Activated naive CD4-positive, alpha-beta T cell treated with anti-CD3 and anti-CD28 coated beads, Interleukin-2, amount 10 ng/mL, durations not matched to agents 7 days and 5 days (primary cell): ENCODE measurements around the gene THAP5.
A peak's percentile ranks its signal among the peaks of the same experiment; 100 is the strongest.

Source experiments
- CTCF ChIA-PET: fragments of 350-600 bp; sonication (Branson Sonifier 250); formaldehyde crosslinking; loops from one replicate; lab custom pipeline; 2021; ENCODE audit warnings: antibody characterized with exemption; lab: Charles Lee
- DNase-seq: peaks from one replicate; pipeline ENCODE4 v3.0.0-alpha.2; 2020
- H3K27ac Mint-ChIP-seq: one replicate; pipeline ENCODE4 v1.8.0; 2021; ENCODE audit warnings: mild to moderate bottlenecking, moderate library complexity, mixed read lengths
- H3K27me3 Mint-ChIP-seq: one replicate; pipeline ENCODE4 v1.8.0; 2021; ENCODE audit warnings: mild to moderate bottlenecking, mixed read lengths
- H3K36me3 Mint-ChIP-seq: one replicate; pipeline ENCODE4 v1.8.0; 2021; ENCODE audit warnings: mixed read lengths
- H3K4me1 Mint-ChIP-seq: one replicate; pipeline ENCODE4 v1.8.0; 2021; ENCODE audit warnings: mixed read lengths
- H3K4me3 Mint-ChIP-seq: one replicate; pipeline ENCODE4 v1.8.0; 2021; ENCODE audit warnings: mild to moderate bottlenecking, moderate library complexity, mixed read lengths
- H3K9me3 Mint-ChIP-seq: one replicate; pipeline ENCODE4 v1.8.0; 2021; ENCODE audit warnings: mixed read lengths

Gene THAP5, protein sequence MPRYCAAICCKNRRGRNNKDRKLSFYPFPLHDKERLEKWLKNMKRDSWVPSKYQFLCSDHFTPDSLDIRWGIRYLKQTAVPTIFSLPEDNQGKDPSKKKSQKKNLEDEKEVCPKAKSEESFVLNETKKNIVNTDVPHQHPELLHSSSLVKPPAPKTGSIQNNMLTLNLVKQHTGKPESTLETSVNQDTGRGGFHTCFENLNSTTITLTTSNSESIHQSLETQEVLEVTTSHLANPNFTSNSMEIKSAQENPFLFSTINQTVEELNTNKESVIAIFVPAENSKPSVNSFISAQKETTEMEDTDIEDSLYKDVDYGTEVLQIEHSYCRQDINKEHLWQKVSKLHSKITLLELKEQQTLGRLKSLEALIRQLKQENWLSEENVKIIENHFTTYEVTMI

GRCh38 chr7:108569381-108570145, at the start of gene THAP5, which contains the start of gene DNAJB9:
Gene THAP5, minus strand, starts transcription at chr7:108569706. Its CDS starts 137 bp downstream, at chr7:108569569.
Gene DNAJB9, plus strand, starts transcription at chr7:108569874. Its CDS starts 1,853 bp downstream, at chr7:108571727.
- peaks cover 4% of the 10 kb centered on the region for H3K27me3 Mint-ChIP-seq
- H3K27ac Mint-ChIP-seq = peak within 1 kb of the TSS; percentile 100
- peaks cover 2% of the 10 kb centered on the region for H3K9me3 Mint-ChIP-seq
- H3K36me3 Mint-ChIP-seq = peaks cover 43% of the 10 kb centered on the region
- H3K4me3 Mint-ChIP-seq = peak within 1 kb of the TSS; percentile 94
- CTCF ChIA-PET = no interaction called here
- DNase-seq = peak; percentile 100
- H3K4me1 Mint-ChIP-seq = peaks cover 53% of the 10 kb centered on the region

DNA sequence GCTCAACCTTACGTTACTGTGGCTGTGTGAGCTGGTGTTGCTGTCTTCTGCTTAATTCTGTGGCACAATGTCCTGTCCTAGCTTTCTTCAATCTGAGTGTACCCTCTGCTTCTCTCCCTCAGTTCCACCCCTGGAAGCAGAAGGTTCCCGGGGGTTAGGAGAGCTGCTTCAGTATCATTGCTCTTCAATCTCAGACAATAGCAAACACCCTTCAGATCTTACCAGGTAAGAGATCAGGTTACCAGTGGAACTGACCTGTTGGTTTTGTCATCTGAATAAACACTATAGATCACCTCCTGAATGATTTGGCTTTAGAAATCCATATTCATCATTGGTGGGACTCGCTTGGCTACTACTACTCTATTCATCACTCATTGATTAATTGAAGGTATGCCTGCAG, 48.5 kb upstream of the THAP5 start:
- no peak for DNase-seq
- CTCF ChIA-PET = no interaction called here
- peaks cover 7% of the 10 kb centered on the region for H3K27me3 Mint-ChIP-seq
- H3K4me3 Mint-ChIP-seq = no peak overlapping the region
- no peaks in the 10 kb centered on the region for H3K36me3 Mint-ChIP-seq
- no peaks in the 10 kb centered on the region for H3K4me1 Mint-ChIP-seq
- H3K9me3 Mint-ChIP-seq = no peaks in the 10 kb centered on the region
- no peak overlapping the region for H3K27ac Mint-ChIP-seq

DNA sequence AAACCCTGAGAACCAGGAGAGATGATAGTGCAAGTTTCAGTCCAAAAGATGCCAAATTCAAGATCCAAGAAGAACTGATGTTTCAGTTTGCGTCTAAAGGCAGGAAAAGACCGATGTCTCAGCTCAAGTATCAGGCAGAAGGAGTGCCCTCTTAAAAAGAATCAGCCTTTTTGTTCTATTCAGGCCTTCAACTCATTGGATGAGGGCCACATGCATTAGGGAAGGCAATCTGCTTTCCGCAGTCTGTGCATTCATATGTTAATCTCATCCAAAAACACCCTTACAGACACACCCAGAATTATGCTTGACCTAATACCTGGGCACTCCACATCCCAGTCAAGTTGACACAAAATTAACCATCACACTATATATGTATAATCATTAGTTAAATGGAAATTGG, 45.4 kb upstream of the THAP5 start:
- CTCF ChIA-PET = no interaction called here
- Mint-ChIP-seq H3K4me3 (no peak overlapping the region), H3K36me3 (no peaks in the 10 kb centered on the region), H3K4me1 (no peaks in the 10 kb centered on the region), H3K27me3 (peaks cover 13% of the 10 kb centered on the region), H3K27ac (no peak overlapping the region), H3K9me3 (no peaks in the 10 kb centered on the region)
- no peak for DNase-seq

DNA sequence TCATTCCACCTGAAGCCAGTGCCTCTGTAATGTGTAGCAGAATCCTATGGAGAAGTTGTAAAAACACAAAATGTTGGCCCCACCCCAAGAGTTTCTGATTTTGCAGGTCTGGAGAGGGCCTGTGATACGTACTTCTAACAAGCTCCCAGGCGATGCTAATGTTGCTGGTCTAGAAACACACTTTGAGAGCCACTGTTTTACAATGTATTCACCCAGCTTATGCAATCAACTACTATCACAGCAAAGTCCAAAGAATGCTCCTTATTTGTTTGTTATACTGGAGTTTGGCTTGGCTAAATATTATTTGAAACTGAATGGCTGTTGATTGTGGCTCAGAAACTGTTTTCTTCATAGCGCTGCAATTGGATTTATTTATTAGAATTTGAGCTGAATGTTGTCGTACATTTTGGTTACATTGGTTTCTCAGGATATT, 44.5 kb upstream of the THAP5 start:
- no peak overlapping the region for H3K4me3 Mint-ChIP-seq
- H3K9me3 Mint-ChIP-seq = no peaks in the 10 kb centered on the region
- DNase-seq = no peak
- peaks cover 13% of the 10 kb centered on the region for H3K27me3 Mint-ChIP-seq
- no peaks in the 10 kb centered on the region for H3K4me1 Mint-ChIP-seq
- CTCF ChIA-PET = no interaction called here
- no peak overlapping the region for H3K27ac Mint-ChIP-seq
- H3K36me3 Mint-ChIP-seq = no peaks in the 10 kb centered on the region

DNA sequence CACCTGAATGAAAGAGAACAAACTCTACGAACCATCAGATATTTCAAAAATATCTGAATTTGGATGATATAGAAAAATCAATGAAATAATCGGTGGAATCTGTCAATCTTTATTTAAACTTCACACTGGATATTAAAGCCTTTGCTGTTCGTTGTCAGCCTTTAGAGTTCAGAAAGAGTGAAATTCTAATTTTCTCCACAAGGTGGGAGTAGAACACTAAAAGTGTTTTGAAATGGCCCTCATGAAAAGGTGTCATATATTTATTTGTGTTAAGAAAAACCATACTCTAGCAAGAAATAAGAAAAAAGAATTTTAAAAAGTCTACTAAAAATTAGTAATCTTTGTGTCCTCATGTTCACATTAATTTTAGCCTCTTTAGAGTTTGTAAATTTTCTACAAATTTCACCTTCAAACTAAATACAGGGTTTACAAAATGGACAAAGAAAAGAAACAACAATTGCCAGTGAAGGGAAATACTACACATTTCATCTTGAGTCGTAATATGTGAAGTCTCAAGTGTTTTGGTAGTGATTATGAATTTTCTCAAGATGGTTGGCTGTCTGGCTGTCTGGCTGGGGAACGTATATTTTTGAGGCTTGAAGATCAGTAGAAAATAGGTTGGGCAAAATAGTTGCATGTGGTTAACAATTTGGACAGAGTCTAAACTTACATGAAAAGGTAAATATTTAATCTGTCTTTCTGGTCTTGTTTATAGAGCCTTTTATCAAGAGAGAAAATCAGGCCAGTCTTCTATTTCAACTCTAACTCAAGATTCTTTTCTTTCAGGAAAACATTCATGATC, 43.8 kb upstream of the THAP5 start:
- CTCF ChIA-PET = no interaction called here
- no peak overlapping the region for H3K27ac Mint-ChIP-seq
- no peaks in the 10 kb centered on the region for H3K36me3 Mint-ChIP-seq
- no peak overlapping the region for H3K4me3 Mint-ChIP-seq
- no peaks in the 10 kb centered on the region for H3K9me3 Mint-ChIP-seq
- H3K4me1 Mint-ChIP-seq = no peaks in the 10 kb centered on the region
- DNase-seq = no peak
- H3K27me3 Mint-ChIP-seq = peaks cover 13% of the 10 kb centered on the region

GRCh38 chr7:108611268-108611667, 41.8 kb upstream of the THAP5 start:
- CTCF ChIA-PET = no interaction called here
- Mint-ChIP-seq H3K9me3 (no peaks in the 10 kb centered on the region), H3K27ac (no peak overlapping the region), H3K4me3 (no peak overlapping the region), H3K4me1 (no peaks in the 10 kb centered on the region), H3K27me3 (peaks cover 5% of the 10 kb centered on the region), H3K36me3 (no peaks in the 10 kb centered on the region)
- no peak for DNase-seq

GRCh38 chr7:108609643-108610042, 40.1 kb upstream of the THAP5 start:
- no peak overlapping the region for H3K27ac Mint-ChIP-seq
- no peaks in the 10 kb centered on the region for H3K36me3 Mint-ChIP-seq
- no peak for DNase-seq
- CTCF ChIA-PET = no interaction called here
- no peaks in the 10 kb centered on the region for H3K9me3 Mint-ChIP-seq
- peaks cover 5% of the 10 kb centered on the region for H3K27me3 Mint-ChIP-seq
- no peaks in the 10 kb centered on the region for H3K4me1 Mint-ChIP-seq
- no peak overlapping the region for H3K4me3 Mint-ChIP-seq

DNA sequence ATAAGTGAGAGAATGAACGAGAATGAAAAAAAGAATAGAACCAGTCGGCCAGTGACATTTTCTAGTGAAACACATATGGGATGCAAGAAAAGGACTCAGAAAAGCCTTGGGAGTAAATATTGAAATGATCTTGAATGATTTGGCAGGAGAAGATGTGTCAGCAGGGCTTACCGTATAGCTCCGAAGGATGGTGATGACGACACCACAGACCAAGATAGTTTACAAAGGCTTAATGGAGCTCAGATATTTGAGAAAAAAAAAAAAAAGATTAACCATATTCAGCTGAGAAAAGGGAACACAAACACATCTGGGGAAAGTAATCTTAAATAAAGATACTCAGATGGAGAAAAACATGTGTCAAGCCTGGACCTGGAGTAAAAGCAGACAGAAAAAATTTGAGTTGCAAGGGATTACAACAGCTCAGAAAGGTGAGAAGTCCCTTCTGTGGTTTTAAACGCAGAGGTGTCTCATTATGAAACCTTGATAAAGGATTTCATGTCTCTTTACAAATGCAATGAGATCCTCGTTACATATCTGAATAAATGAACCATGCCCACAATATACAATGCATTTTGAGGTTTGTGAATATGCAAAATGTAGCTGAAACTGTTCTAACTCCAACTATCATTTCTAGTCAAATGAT, 36.2 kb upstream of the THAP5 start:
- Mint-ChIP-seq H3K36me3 (no peaks in the 10 kb centered on the region), H3K4me1 (no peaks in the 10 kb centered on the region), H3K9me3 (no peaks in the 10 kb centered on the region), H3K4me3 (no peak overlapping the region), H3K27me3 (no peaks in the 10 kb centered on the region), H3K27ac (no peak overlapping the region)
- DNase-seq = no peak
- CTCF ChIA-PET = no interaction called here

DNA sequence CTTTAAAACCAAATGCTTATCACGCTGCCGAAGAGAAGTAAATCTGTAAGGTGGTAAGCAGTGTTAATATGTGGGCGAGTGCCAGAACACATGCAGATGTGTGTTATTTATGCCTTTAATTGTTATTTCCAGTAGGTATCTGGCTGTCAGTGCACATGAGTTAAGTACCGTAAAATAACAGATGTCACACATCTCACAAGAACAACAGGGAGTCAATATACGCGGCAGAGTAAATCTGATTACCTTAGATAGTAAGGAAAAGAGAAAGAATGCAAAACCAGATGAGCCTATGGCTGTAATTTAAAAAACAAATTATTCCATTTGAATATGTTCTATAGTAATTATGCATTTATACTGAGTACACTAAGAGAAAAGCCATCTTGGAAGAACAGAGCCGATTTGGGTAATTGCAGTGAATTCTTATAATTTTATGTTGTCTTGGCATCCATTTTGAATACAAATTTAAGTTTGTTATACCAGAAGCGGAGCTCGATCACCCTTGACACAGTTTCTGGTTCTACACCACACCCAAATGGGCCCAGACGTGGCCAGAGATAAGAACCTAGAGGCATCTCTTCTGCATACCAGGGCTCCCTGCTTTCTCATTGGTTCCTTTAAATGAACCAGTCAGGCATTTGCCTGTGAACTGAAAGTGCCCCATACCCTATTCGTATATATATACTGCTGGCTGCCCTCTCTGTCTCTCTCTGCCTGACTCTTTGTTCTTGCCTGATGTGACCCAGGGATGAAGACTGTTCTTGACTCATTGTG, 35.0 kb upstream of the THAP5 start:
- Mint-ChIP-seq H3K4me1 (no peaks in the 10 kb centered on the region), H3K27me3 (peaks cover 6% of the 10 kb centered on the region), H3K4me3 (no peak overlapping the region), H3K36me3 (no peaks in the 10 kb centered on the region), H3K9me3 (no peaks in the 10 kb centered on the region), H3K27ac (no peak overlapping the region)
- CTCF ChIA-PET = no interaction called here
- no peak for DNase-seq

DNA sequence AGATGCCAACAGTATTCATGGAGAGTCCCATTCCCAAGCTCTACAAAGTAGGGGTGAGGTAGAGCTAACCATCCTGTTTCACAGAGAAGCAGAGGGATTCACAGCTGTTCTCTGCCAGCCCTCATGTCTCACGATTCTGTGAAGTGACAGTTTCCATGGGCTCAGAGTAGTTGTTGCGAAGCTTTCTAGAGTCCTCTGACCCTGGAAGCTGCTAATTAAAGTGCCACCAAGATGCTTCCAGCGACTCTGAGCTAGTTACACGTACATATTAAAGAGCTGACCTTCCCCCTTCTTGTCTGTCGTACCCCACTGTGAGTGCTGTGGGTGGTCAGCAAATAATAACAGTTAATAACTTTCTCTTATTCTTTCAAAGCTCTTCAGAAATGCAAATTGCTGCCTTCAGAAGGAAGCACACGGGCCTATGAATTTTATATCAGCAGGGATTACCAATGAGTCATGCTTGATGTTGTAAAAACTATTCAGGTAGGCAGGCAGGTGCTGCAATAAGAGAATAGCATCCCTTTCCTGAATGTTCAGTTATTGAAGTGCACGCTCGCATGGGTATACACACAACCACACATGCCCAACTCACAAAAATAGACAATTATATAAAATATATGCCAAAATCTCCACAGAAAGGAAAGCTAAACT, 34.3 kb upstream of the THAP5 start:
- Mint-ChIP-seq H3K27ac (no peak overlapping the region), H3K27me3 (peaks cover 13% of the 10 kb centered on the region), H3K9me3 (no peaks in the 10 kb centered on the region), H3K4me3 (no peak overlapping the region), H3K36me3 (no peaks in the 10 kb centered on the region), H3K4me1 (no peaks in the 10 kb centered on the region)
- CTCF ChIA-PET = no interaction called here
- no peak for DNase-seq

GRCh38 chr7:108600399-108600798, 30.9 kb upstream of the THAP5 start:
- no peak overlapping the region for H3K4me3 Mint-ChIP-seq
- H3K4me1 Mint-ChIP-seq = no peaks in the 10 kb centered on the region
- CTCF ChIA-PET = no interaction called here
- H3K27ac Mint-ChIP-seq = no peak overlapping the region
- no peaks in the 10 kb centered on the region for H3K9me3 Mint-ChIP-seq
- DNase-seq = no peak
- H3K36me3 Mint-ChIP-seq = no peaks in the 10 kb centered on the region
- peaks cover 22% of the 10 kb centered on the region for H3K27me3 Mint-ChIP-seq

- Mint-ChIP-seq H3K27ac (no peak overlapping the region), H3K27me3 (peaks cover 22% of the 10 kb centered on the region), H3K9me3 (no peaks in the 10 kb centered on the region), H3K4me1 (no peaks in the 10 kb centered on the region), H3K36me3 (no peaks in the 10 kb centered on the region), H3K4me3 (no peak overlapping the region)
- CTCF ChIA-PET = no interaction called here
- no peak for DNase-seq
Observed at GRCh38 chr7:108598914-108599580, 29.5 kb upstream of the THAP5 start.
